PC-3 (cell line): Measurements from ENCODE around the gene ANAPC16. TPM values are rescaled to one million over a fixed set of nuclear protein-coding genes. Genes with fewer than 3 reads are reported as not detected.

Source experiments
- ATAC-seq: fragments of 200-7000 bp; cut with Tn5 transposase; 2 replicates; pipeline ENCODE4 v1.9.1; 2020; ENCODE audit warnings: mild to moderate bottlenecking, moderate library complexity
- BruUV-seq: library from RNA; stranded (reverse); fragments of 400-500 nt; replicated peaks from 2 replicates; lab custom pipeline; 2021; lab: Mats Ljungman, UMichigan
- CTCF ChIA-PET: fragments of 300-600 bp; sonication (Branson Sonifier 250); formaldehyde crosslinking; loops from one replicate; lab custom pipeline; 2022; ENCODE audit warnings: antibody characterized with exemption; lab: Charles Lee
- POLR2A ChIA-PET: fragments of 300-600 bp; sonication (Branson Sonifier 250); formaldehyde crosslinking; loops from one replicate; lab custom pipeline; 2022; ENCODE audit warnings: antibody characterized with exemption; ENCODE audit not compliant: unreplicated experiment; lab: Charles Lee
- DNase-seq: peaks from one replicate; pipeline ENCODE4 v3.0.0-alpha.2; 2015
- H2AFZ ChIP-seq: fragments of 300-600 bp; sonication (generic); 2 replicates; pipeline ENCODE4 v1.6.0; 2016; ENCODE audit warnings: antibody characterized with exemption, low read length
- H3F3A ChIP-seq: fragments of 300-600 bp; sonication (generic); one replicate; pipeline ENCODE4 v1.6.0; 2017; ENCODE audit warnings: antibody characterized with exemption, low read length, control low read depth, mild to moderate bottlenecking; ENCODE audit not compliant: unreplicated experiment
- H3K27ac ChIP-seq: fragments of 300-600 bp; sonication (generic); 2 replicates; pipeline ENCODE4 v1.5.1; 2016; ENCODE audit warnings: mild to moderate bottlenecking, low read length
- H3K27me3 ChIP-seq: fragments of 300-600 bp; sonication (generic); 2 replicates; pipeline ENCODE4 v1.6.1; 2016; ENCODE audit warnings: low read length, mixed read lengths
- H3K36me3 ChIP-seq: fragments of 300-600 bp; sonication (generic); 2 replicates; pipeline ENCODE4 v1.6.1; 2016; ENCODE audit warnings: low read depth, mixed run types, low read length, mixed read lengths
- H3K4me1 ChIP-seq: fragments of 300-600 bp; sonication (generic); 2 replicates; pipeline ENCODE4 v1.5.1; 2016; ENCODE audit warnings: low read length; ENCODE audit not compliant: insufficient read depth
- H3K4me2 ChIP-seq: fragments of 300-600 bp; sonication (generic); 2 replicates; pipeline ENCODE4 v1.6.0; 2016; ENCODE audit warnings: low read length
- H3K4me3 ChIP-seq: fragments of 300-600 bp; sonication (generic); 2 replicates; pipeline ENCODE4 v1.5.1; 2016; ENCODE audit warnings: mild to moderate bottlenecking, low read length, mixed read lengths
- H3K79me2 ChIP-seq: fragments of 300-600 bp; sonication (generic); 2 replicates; pipeline ENCODE4 v1.6.1; 2017; ENCODE audit warnings: low read length, mixed read lengths
- H3K9ac ChIP-seq: fragments of 300-600 bp; sonication (generic); 2 replicates; pipeline ENCODE4 v1.6.0; 2016; ENCODE audit warnings: mild to moderate bottlenecking, low read length
- H3K9me2 ChIP-seq: fragments of 300-600 bp; sonication (generic); replicated peaks from 2 replicates; pipeline ENCODE4 v1.6.1; 2016; ENCODE audit warnings: mixed run types, low read length, mixed read lengths
- H3K9me3 ChIP-seq: fragments of 300-600 bp; sonication (generic); 2 replicates; pipeline ENCODE4 v1.6.1; 2016; ENCODE audit warnings: low read length, mixed read lengths
- H4K20me1 ChIP-seq: fragments of 300-600 bp; sonication (generic); 2 replicates; pipeline ENCODE4 v1.6.1; 2016; ENCODE audit warnings: low read length, mixed read lengths
- EZH2 ChIP-seq: fragments of 300-600 bp; sonication (generic); IDR thresholded peaks from one replicate; pipeline ENCODE4 v1.6.1; 2017; ENCODE audit warnings: antibody characterized with exemption, mild to moderate bottlenecking, low read length; ENCODE audit not compliant: unreplicated experiment
- EZH2phosphoT487 ChIP-seq: fragments of 300-600 bp; sonication (generic); IDR thresholded peaks from 2 replicates; pipeline ENCODE4 v1.6.1; 2018; ENCODE audit warnings: mild to moderate bottlenecking, antibody characterized with exemption, low read length, borderline replicate concordance
- intact Hi-C: fragments of 100-400 bp; cut with micrococcal nuclease; formaldehyde crosslinking; loops from 2 replicates; pipeline ENCODE4 v1.9.0; 2023
- total RNA-seq: library from RNA; depleted of rRNA; stranded (reverse); fragments of >200 nt; gene quantifications from 2 replicates; pipeline ENCODE4 v1.2.3, GENCODE V29; 2014
- TF ChIP-seq, protein P1 (sequence below): fragments of 300-600 bp; sonication (generic); conservative IDR thresholded peaks from 2 replicates; pipeline ENCODE4 v1.5.1; 2017; ENCODE audit warnings: antibody characterized with exemption, low read depth, mild to moderate bottlenecking, low read length

Gene ANAPC16
- total RNA-seq, 1 experiment from 2014 or later = 23.9 TPM

DNA sequence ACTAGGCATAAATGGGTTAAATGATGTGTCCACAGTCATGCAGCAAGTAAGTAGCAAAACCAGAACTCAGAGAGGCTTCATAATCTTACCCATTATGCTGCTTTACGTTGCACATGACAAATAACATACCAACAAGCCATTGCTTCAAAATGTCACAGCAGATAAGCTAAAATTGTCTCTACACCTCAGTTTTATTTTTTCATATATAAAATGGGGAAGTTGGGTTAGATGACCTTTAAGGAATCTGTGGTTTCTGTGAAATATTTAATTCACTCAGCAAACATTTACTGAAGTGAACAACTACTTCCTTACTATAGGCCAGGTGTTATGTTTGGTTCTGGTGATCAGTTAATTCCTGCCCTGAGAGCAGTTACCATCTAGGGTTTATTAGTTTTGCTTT is 2.5 kb downstream of the ANAPC16 start:
- no peak for ATAC-seq
- Histone ChIP-seq H3K4me2 (peak overlapping the region; percentile 26; the same call in 1 of the 2 replicates), H3K4me1 (peaks cover 15% of the 10 kb centered on the region; the same call in 1 of the 2 replicates)

DNA sequence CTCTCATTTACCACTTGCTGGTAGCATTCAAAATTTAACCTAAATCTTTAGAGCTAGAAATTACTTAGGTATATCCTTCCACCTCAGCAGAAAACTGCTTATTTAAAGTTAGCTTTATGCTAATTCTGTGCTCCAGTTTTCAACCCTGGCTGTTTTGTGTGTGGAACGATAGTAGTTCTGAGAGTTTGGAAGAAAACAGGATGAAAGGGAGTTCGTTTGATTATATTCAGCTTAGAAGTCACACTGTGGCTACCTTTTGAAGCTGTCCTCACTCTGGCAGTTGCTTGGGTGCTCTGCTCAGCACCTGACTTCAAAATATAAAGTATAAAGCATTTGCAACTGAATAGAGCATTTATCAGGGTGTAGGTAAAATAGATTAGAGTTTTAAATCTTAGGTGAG is 2.9 kb downstream of the ANAPC16 start:
- Histone ChIP-seq H3K4me2 (no peak overlapping the region), H3K36me3 (peaks cover under 1% of the 10 kb centered on the region; the same call in 1 of the 2 replicates), H4K20me1 (no peaks in the 10 kb centered on the region), H3K4me1 (peaks cover 15% of the 10 kb centered on the region; the same call in 1 of the 2 replicates), H3K9ac (no peak overlapping the region), H2AFZ (no peak overlapping the region), H3F3A (no peaks in the 10 kb centered on the region), H3K4me3 (no peak overlapping the region), H3K9me2 (no peaks in the 10 kb centered on the region), H3K27ac (no peak overlapping the region), H3K9me3 (no peaks in the 10 kb centered on the region), H3K27me3 (no peaks in the 10 kb centered on the region), H3K79me2 (peaks cover 55% of the 10 kb centered on the region)
- no TSS peak for BruUV-seq
- DNase-seq (no peak), ATAC-seq (no peak)
- POLR2A ChIA-PET = no interaction called here
- TF ChIP-seq, protein P1, sequence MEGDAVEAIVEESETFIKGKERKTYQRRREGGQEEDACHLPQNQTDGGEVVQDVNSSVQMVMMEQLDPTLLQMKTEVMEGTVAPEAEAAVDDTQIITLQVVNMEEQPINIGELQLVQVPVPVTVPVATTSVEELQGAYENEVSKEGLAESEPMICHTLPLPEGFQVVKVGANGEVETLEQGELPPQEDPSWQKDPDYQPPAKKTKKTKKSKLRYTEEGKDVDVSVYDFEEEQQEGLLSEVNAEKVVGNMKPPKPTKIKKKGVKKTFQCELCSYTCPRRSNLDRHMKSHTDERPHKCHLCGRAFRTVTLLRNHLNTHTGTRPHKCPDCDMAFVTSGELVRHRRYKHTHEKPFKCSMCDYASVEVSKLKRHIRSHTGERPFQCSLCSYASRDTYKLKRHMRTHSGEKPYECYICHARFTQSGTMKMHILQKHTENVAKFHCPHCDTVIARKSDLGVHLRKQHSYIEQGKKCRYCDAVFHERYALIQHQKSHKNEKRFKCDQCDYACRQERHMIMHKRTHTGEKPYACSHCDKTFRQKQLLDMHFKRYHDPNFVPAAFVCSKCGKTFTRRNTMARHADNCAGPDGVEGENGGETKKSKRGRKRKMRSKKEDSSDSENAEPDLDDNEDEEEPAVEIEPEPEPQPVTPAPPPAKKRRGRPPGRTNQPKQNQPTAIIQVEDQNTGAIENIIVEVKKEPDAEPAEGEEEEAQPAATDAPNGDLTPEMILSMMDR = no peak
- TF ChIP-seq EZH2phosphoT487 (no peak), EZH2 (no peak)
- intact Hi-C loops = no loop called here
- CTCF ChIA-PET = no interaction called here

More for the DNA sequence above, 2.5 kb downstream of the ANAPC16 start:
- no peaks in the 10 kb centered on the region for H3K36me3 ChIP-seq
- DNase-seq = no peak
- H3K79me2 ChIP-seq = peaks cover 51% of the 10 kb centered on the region
- CTCF ChIA-PET = no interaction called here
- H4K20me1 ChIP-seq = no peaks in the 10 kb centered on the region
- H3K9me3 ChIP-seq = no peaks in the 10 kb centered on the region
- intact Hi-C loops = no loop called here
- no peaks in the 10 kb centered on the region for H3F3A ChIP-seq
- H2AFZ ChIP-seq = no peak overlapping the region
- H3K9ac ChIP-seq = no peak overlapping the region
- no peaks in the 10 kb centered on the region for H3K27me3 ChIP-seq
- H3K9me2 ChIP-seq = no peaks in the 10 kb centered on the region
- TSS peak; percentile 2 for BruUV-seq
- POLR2A ChIA-PET = no interaction called here
- TF ChIP-seq EZH2phosphoT487 (no peak), EZH2 (no peak)
- TF ChIP-seq, protein P1 = no peak
- no peak overlapping the region for H3K27ac ChIP-seq
- H3K4me3 ChIP-seq = no peak overlapping the region

DNA sequence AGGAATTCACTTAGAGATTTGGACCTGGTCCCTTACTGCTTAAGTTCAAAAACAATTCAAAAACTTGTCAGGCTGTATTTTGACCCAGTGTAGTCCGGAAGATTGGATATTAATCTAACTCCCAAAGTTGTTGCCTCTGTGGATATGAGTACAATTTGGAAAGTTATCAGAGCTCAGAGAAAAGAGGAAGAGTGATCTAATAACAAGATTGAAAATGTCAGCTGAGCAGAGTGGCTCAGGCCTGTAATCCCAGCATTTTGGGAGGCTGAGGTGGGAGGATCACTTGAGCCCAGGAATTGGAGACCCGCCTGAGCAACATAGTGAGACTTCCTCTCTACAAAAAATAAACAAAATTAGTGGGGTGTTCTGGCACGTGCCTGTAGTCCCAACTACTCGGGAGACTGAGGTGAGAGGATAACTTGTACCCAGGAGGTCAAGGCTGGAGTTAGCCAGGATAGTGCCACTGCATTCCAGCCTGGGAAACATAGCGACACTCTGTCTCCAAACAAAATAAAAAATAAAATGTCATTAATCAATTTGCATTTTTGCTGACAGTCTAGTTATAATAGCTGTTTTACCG is 3.5 kb downstream of the ANAPC16 start:
- Histone ChIP-seq H3K27me3 (no peaks in the 10 kb centered on the region), H3K79me2 (peaks cover 53% of the 10 kb centered on the region), H3K4me3 (no peak overlapping the region), H3K9me3 (no peaks in the 10 kb centered on the region), H3K4me2 (no peak overlapping the region), H3K9ac (no peak overlapping the region), H3K4me1 (peaks cover 15% of the 10 kb centered on the region; the same call in 1 of the 2 replicates), H4K20me1 (no peaks in the 10 kb centered on the region), H3K27ac (no peak overlapping the region), H3K9me2 (no peaks in the 10 kb centered on the region), H3F3A (no peaks in the 10 kb centered on the region), H3K36me3 (peaks cover 4% of the 10 kb centered on the region; the same call in 1 of the 2 replicates), H2AFZ (no peak overlapping the region)
- TF ChIP-seq EZH2phosphoT487 (no peak), EZH2 (no peak)
- TF ChIP-seq, protein P1 = no peak
- ChIA-PET POLR2A (no interaction called here), CTCF (no interaction called here)
- intact Hi-C loops = no loop called here
- no TSS peak for BruUV-seq
- no peak for ATAC-seq
- no peak for DNase-seq
